GM21717 (cell line): Measurements from ENCODE around the gene CCDC178.
"Not testable (repeated sequence)": the region's sequence is repeated elsewhere in the genome, so short reads cannot be mapped to it uniquely, and the experiment has no call there.

Experiments
- ATAC-seq: cut with Tn5 transposase; IDR thresholded peaks from one replicate; pipeline ENCODE4 v1.9.1; 2021; ENCODE audit warnings: mild to moderate bottlenecking, moderate library complexity; ENCODE audit not compliant: unreplicated experiment

Gene CCDC178

GRCh38 chr18:33239298-33239697, 201.2 kb downstream of the CCDC178 start:
- peak; percentile 76 for ATAC-seq

- no peak for ATAC-seq
Measured at GRCh38 chr18:33232318-33232626, 208.2 kb downstream of the CCDC178 start.

- ATAC-seq = peak; percentile 95
Measured at GRCh38 chr18:33231474-33232317, 208.8 kb downstream of the CCDC178 start.

- no peak for ATAC-seq
Measured at GRCh38 chr18:33212363-33212762, 228.2 kb downstream of the CCDC178 start.

- ATAC-seq = no peak
Measured at GRCh38 chr18:33210575-33211189, 229.8 kb downstream of the CCDC178 start.

- no peak for ATAC-seq
Measured at GRCh38 chr18:33205777-33206176, 234.7 kb downstream of the CCDC178 start.

- no peak for ATAC-seq
Measured at GRCh38 chr18:33201509-33201926, 239.0 kb downstream of the CCDC178 start.

- ATAC-seq = no peak
Measured at GRCh38 chr18:33195795-33196194, 244.7 kb downstream of the CCDC178 start.

- no peak for ATAC-seq
Measured at GRCh38 chr18:33194793-33195192, 245.7 kb downstream of the CCDC178 start.

GRCh38 chr18:33184958-33185357, 255.6 kb downstream of the CCDC178 start:
- no peak for ATAC-seq

- ATAC-seq = no peak
Measured at GRCh38 chr18:33184175-33184574, 256.3 kb downstream of the CCDC178 start.

GRCh38 chr18:33183136-33183535, 257.4 kb downstream of the CCDC178 start:
- ATAC-seq = no peak

- no peak for ATAC-seq
Measured at GRCh38 chr18:33181016-33181415, 259.5 kb downstream of the CCDC178 start.

GRCh38 chr18:33169218-33169617, 271.3 kb downstream of the CCDC178 start:
- ATAC-seq = no peak

- ATAC-seq = not testable (repeated sequence)
Measured at GRCh38 chr18:33164121-33164520, 276.4 kb downstream of the CCDC178 start.

GRCh38 chr18:33161131-33161530, 279.4 kb downstream of the CCDC178 start:
- ATAC-seq = no peak

GRCh38 chr18:33159151-33159550, 281.4 kb downstream of the CCDC178 start:
- no peak for ATAC-seq

GRCh38 chr18:33157893-33158292, 282.6 kb downstream of the CCDC178 start:
- ATAC-seq = no peak

- no peak for ATAC-seq
Measured at GRCh38 chr18:33156906-33157470, 283.5 kb downstream of the CCDC178 start.

GRCh38 chr18:33154049-33154448, 286.5 kb downstream of the CCDC178 start:
- ATAC-seq = no peak

- no peak for ATAC-seq
Measured at GRCh38 chr18:33152376-33152775, 288.1 kb downstream of the CCDC178 start.

- ATAC-seq = not testable (repeated sequence)
Measured at GRCh38 chr18:33147811-33148210, 292.7 kb downstream of the CCDC178 start.
